Amygdala (tissue), 56 donors: Measurements from ENCODE around the gene ASB16.
A peak's percentile ranks its signal among the peaks of the same experiment; 100 is the strongest.
"Not testable (repeated sequence)": the region's sequence is repeated elsewhere in the genome, so short reads cannot be mapped to it uniquely, and the experiment has no call there.

Experiments
- DNase-seq, 56 donors: peaks; one replicate each; lab custom pipeline; 2025; lab: John Stamatoyannopoulos, UW

The ASB16 gene

GRCh38 chr17:44170499-44171201, at the start of gene ASB16:
ASB16 (plus strand) TSS chr17:44170704; CDS start chr17:44170790, 86 bp downstream.
- peak in 3 of 56 donors; percentile 3 to 6 (median 3) for DNase-seq

- DNase-seq = peak in 16 of 56 donors; percentile 8 to 63 (median 38)
Measured at GRCh38 chr17:44120851-44121605, 49.5 kb upstream of the ASB16 start.

- no peak for DNase-seq
Measured at GRCh38 chr17:44121997-44122815, 48.3 kb upstream of the ASB16 start.

GRCh38 chr17:44122816-44123355, 47.6 kb upstream of the ASB16 start:
- peak in 2 of 56 donors; percentile 51 to 56 for DNase-seq

GRCh38 chr17:44123356-44124117, 47.0 kb upstream of the ASB16 start, which contains the start of gene HDAC5:
HDAC5 (minus strand) TSS chr17:44123641; CDS start chr17:44117515, 6,126 bp downstream.
- DNase-seq = peak; percentile 27 to 99 (median 96)

GRCh38 chr17:44124118-44124438, 46.4 kb upstream of the ASB16 start:
- no peak for DNase-seq

GRCh38 chr17:44128383-44128782, 42.1 kb upstream of the ASB16 start:
- DNase-seq = no peak

GRCh38 chr17:44130693-44131349, 39.7 kb upstream of the ASB16 start:
- no peak for DNase-seq

GRCh38 chr17:44131372-44131771, 39.1 kb upstream of the ASB16 start:
- DNase-seq = not testable (repeated sequence)

- no peak for DNase-seq
Measured at GRCh38 chr17:44132275-44132821, 38.2 kb upstream of the ASB16 start.

- no peak for DNase-seq
Measured at GRCh38 chr17:44133918-44134476, 36.5 kb upstream of the ASB16 start.

GRCh38 chr17:44134752-44135568, 35.5 kb upstream of the ASB16 start:
- DNase-seq = no peak

- peak in 46 of 56 donors; percentile 12 to 91 (median 59) for DNase-seq
Measured at GRCh38 chr17:44137891-44138709, 32.4 kb upstream of the ASB16 start.

- DNase-seq = not testable (repeated sequence)
Measured at GRCh38 chr17:44143921-44144320, 26.6 kb upstream of the ASB16 start.

GRCh38 chr17:44144966-44145739, 25.4 kb upstream of the ASB16 start:
- no peak for DNase-seq
